ENCODE measurements around the gene PHLDA2.
"Not testable (repeated sequence)": the region's sequence is repeated elsewhere in the genome, so short reads cannot be mapped to it uniquely, and the experiment has no call there.

Gene PHLDA2

DNA sequence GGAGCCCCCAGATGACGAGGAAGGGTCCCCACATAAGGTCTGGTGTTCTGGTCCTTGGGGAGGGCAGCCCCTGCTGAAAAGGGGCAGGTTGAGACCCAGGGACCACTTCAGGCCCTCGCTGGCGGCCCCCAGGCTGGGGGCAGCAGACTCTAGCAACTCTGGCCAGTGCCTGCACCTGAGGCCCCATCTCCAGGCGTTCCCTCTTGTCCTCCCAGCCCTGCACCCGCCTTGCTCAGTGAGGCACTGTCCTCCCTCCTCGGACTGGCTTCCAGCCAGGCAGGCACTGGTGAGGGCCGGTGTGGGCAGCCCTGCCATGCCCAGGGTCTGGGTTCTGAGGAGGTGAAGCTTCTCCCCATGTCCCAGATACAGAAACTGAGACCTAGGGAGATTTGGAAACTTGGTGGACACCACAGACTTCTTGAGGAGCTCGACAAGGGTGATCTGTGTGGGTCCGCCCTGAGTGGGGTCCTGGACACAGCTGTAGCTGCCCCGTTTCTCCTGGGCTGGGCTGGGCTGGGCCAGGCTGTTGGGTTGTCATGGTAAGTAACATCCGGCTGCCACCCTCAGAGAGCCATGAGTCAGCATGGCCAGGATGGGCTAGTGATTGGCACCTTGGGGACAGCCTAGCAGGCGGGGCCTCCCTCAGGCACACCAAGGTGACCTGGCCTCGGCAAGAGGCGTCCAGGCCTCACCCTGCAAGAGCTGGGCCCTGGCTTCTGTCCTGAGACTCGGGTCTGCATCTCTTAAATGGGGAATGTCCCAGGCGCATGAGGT is 11.1 kb upstream of the PHLDA2 start:
- H3K36me3 ChIP-seq (ENCODE audit: insufficient read depth, low read length), result peaks cover 10% of the 10 kb centered on the region
- peaks cover 7% of the 10 kb centered on the region; the same call in 1 of the 2 replicates for H3K4me1 ChIP-seq (ENCODE audit: insufficient read depth, low read length)
- no peak overlapping the region for H3K9ac ChIP-seq (ENCODE audit: low read depth, low read length)
- peaks cover 13% of the 10 kb centered on the region; the same call in 1 of the 2 replicates for H3K9me3 ChIP-seq (ENCODE audit: control insufficient read depth, insufficient read depth, low read length)

DNA sequence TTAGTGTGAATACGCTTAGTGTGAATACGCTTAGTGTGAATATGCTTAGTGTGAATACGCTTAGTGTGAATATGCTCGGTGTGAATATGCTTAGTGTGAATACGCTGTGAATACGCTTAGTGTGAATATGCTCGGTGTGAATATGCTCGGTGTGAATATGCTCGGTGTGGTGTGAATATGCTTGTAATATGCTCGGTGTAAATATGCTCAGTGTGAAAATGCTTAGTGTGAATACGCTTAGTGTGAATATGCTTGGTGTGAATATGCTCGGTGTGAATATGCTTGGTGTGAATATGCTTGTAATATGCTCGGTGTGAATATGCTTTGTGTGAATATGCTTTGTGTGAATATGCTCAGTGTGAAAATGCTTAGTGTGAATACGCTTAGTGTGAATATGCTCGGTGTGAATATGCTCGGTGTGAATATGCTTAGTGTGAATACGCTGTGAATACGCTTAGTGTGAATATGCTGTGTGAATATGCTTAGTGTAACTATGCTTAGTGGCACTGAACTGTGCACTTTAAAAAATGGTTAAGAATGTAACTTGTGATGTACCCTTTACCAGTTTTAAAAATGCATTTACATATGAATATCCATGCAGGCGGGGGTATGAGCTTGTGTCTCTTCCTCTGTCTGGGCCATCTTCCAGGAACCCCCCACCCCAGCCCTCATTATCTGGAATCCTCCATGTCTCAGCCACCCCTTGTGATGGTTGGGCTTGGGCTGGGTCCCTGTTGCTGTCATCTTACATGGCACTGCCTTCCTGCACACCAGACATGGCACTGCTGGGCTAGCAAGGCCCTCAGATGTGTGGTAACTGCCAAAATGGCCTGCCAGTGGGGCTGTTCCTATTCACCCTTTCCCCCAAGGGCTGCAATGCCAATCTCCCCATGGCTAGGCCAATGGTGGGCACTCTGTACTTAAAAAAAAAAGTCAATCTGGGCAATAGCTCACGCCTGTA is 9.5 kb upstream of the PHLDA2 start:
- not testable (repeated sequence) for H3K36me3 ChIP-seq (ENCODE audit: insufficient read depth, low read length); H3K9ac ChIP-seq (ENCODE audit: low read depth, low read length); H3K4me1 ChIP-seq (ENCODE audit: insufficient read depth, low read length)
- peaks cover 13% of the 10 kb centered on the region; the same call in 1 of the 2 replicates for H3K9me3 ChIP-seq (ENCODE audit: control insufficient read depth, insufficient read depth, low read length)

DNA sequence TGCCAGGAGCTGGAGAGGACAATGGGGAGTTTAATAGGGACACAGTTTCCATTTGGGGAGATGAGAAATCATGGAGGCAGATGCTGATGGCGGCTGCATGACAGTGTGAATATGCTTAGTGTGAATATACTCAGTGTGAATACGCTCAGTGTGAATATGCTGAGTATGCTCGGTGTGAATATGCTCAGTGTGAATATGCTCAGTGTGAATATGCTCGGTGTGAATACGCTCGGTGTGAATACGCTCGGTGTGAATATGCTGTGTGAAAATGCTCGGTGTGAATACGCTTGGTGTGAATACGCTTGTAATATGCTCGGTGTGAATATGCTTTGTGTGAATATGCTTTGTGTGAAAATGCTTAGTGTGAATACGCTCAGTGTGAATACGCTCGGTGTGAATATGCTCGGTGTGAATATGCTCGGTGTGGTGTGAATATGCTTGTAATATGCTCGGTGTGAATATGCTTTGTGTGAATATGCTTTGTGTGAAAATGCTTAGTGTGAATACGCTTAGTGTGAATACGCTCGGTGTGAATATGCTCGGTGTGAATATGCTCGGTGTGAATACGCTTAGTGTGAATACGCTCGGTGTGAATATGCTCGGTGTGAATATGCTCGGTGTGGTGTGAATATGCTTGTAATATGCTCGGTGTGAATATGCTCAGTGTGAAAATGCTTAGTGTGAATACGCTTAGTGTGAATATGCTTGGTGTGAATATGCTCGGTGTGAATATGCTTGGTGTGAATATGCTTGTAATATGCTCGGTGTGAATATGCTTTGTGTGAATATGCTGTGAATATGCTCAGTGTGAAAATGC is 8.6 kb upstream of the PHLDA2 start:
- not testable (repeated sequence) for H3K4me1 ChIP-seq (ENCODE audit: insufficient read depth, low read length); H3K9ac ChIP-seq (ENCODE audit: low read depth, low read length); H3K36me3 ChIP-seq (ENCODE audit: insufficient read depth, low read length)
- H3K9me3 ChIP-seq (ENCODE audit: control insufficient read depth, insufficient read depth, low read length), result peaks cover 13% of the 10 kb centered on the region; the same call in 1 of the 2 replicates

DNA sequence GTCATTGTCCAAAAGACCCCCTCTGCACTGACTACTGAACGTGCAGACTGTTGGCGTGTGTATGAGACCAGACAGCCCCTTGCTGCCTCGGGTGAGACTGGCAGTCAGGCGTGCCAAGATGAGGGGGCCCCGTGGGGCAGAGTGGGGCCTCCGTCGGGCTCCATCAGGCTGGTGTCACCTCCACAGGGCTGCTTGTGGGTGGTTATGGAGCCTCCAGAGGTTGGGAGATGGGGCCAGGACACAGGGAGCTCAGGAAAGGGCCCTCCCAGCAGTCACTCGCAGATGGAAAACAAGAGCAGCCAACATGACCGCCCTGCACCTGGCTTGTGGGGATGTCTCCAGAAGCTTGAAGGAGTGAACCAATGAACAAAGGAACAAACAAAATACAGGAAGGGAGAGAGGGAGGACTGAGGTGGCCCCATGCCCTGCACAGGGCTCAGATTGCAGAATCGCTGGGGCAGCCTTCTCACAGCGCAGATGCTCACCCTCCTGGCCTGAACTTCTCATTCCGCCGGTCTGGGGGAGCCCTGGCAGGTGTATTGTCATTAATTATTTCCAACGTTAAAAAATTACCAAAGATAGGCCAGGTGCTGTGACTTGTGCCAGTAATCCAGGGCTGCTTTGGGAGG is 5.5 kb upstream of the PHLDA2 start:
- Histone ChIP-seq H3K9me3 (ENCODE audit: control insufficient read depth, insufficient read depth, low read length) (peaks cover 13% of the 10 kb centered on the region; the same call in 1 of the 2 replicates), H3K36me3 (ENCODE audit: insufficient read depth, low read length) (no peaks in the 10 kb centered on the region), H3K4me1 (ENCODE audit: insufficient read depth, low read length) (0 out of 2 replicates have a peak, but pooled peaks cover 2% of the 10 kb centered on the region), H3K9ac (ENCODE audit: low read depth, low read length) (no peak overlapping the region)

DNA sequence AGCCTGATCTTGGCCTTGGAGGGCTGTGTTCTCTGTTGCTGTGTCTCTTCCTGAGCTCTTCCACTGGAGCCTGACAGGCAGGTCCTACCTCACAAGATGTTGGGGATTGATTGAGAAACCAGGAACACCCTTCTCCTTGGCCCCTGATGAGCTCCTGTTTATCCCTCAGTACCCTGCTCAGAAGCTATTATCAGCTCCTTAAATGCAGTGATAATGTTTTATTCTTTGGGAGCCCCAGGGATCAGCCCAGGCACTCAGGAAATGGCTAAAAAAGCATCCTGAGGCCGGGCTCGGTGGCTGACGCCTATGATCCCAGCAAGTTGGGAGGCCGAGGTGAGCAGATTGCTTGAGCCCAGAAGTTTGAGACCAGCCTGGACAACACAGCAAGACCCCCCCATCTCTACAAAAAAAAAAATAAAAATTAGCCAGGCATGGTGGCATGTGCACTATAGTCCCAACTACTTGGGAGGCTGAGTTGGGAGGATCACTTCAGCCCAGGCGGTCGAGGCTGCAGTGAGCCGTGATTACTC is 4.9 kb upstream of the PHLDA2 start:
- H3K9me3 ChIP-seq (ENCODE audit: control insufficient read depth, insufficient read depth, low read length), result peaks cover 13% of the 10 kb centered on the region; the same call in 1 of the 2 replicates
- H3K4me1 ChIP-seq (ENCODE audit: insufficient read depth, low read length), result 0 out of 2 replicates have a peak, but pooled peaks cover 2% of the 10 kb centered on the region
- no peaks in the 10 kb centered on the region for H3K36me3 ChIP-seq (ENCODE audit: insufficient read depth, low read length)
- H3K9ac ChIP-seq (ENCODE audit: low read depth, low read length), result no peak overlapping the region

DNA sequence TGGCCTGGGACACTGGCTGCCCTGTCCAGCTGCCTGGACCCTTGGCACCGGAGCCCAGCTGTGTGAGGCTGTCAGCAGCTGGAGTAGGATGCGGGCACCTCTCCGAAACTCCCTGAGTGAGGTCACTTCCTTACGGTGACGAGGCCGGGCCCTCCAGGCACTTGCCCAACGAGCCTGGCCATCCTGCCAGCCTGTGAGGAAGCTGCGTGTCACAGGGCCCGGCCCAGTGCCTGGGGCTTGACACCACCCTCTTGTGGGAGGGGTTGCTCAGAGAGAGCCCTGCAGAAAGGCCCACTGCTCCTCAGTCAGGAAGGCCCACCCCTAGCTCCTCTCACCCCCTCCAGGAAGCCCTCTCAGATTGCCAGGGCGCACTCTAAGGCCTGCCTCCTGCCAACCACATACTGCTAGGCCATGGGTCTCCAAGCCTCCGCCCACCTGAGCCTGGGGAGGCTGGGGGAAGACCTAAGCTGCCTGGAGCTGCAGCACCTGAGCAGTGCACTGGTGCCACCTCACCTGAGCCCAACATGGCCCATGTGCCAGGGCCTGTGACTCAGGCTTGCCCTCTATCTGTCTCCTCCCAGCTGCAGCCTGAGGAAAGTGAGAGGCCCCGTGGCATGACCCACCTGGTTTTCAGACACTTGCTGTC is 4.3 kb upstream of the PHLDA2 start:
- H3K9me3 ChIP-seq (ENCODE audit: control insufficient read depth, insufficient read depth, low read length), result peaks cover 9% of the 10 kb centered on the region; the same call in 1 of the 2 replicates
- H3K4me1 ChIP-seq (ENCODE audit: insufficient read depth, low read length), result 0 out of 2 replicates have a peak, but pooled peaks cover 2% of the 10 kb centered on the region
- no peaks in the 10 kb centered on the region for H3K36me3 ChIP-seq (ENCODE audit: insufficient read depth, low read length)
- H3K9ac ChIP-seq (ENCODE audit: low read depth, low read length), result no peak overlapping the region

DNA sequence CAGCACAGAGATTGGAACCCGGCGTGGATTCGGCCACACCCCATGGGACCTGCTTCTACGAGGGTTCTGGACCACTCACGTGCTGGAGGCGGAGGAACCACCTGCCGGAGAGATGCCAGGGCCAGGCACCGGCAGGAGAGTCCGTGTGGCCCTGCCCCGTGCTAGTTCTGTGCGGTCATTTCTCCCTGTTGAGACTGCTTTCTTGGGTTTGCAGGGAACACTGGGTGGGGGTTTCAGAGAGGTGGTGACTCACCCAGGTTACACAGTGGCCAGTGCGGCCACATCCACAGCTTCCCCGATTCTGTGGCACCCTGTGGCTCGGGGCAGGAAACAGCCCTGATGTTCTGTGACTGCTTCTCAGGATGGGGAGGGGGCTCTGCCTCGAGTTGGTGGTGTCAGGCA is 3.6 kb upstream of the PHLDA2 start:
- Histone ChIP-seq H3K9me3 (ENCODE audit: control insufficient read depth, insufficient read depth, low read length) (peaks cover 3% of the 10 kb centered on the region; the same call in 1 of the 2 replicates), H3K36me3 (ENCODE audit: insufficient read depth, low read length) (no peaks in the 10 kb centered on the region), H3K4me1 (ENCODE audit: insufficient read depth, low read length) (0 out of 2 replicates have a peak, but pooled peaks cover 2% of the 10 kb centered on the region), H3K9ac (ENCODE audit: low read depth, low read length) (no peak overlapping the region)

DNA sequence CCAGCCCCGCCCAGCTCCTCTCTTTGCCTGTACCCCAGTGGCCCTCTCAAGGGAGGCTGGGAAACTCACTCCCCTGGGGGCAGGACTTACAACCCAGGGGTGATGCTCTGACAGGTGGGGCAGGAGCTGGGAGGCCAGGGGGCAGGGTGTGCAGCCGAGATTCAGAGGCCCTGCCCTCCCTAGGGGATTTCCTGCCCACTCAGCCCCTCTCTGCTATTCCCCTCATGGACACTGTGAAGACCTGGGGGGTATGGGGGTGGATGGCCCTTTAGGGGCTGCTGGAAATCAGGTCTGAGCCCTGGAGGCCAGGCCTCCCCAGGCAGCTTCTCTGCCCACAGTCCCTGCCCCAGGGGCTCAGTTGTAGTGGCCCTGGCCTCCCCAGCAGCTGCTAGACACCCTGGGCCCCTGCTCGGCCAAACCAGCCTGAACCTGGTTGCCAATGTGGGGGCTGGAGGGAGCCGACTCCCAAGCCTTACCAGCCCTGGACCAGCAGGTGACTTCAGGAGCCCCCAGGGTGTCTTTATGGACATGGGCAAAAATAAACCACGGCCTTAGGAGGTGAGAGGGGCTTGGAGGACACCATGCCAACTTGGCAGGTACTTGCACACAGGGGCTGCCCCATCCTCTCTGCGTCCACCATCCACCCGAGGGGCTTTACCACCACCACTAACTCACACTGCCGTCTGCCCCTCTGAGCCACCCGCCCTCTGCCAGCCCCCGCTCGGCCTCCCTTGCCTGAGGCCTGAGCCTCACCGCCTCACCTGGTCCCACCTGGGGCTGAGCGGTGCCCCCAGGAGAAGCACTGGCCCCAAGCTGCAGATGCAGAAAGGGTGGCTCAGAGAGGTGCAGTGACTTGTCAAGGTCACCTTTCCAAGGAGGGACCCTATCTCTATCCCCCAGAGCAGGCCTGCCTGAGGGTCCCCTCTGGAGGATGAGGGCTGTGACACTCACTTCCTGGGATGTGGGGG is 2.8 kb upstream of the PHLDA2 start:
- Histone ChIP-seq H3K9me3 (ENCODE audit: control insufficient read depth, insufficient read depth, low read length) (no peaks in the 10 kb centered on the region), H3K4me1 (ENCODE audit: insufficient read depth, low read length) (peaks cover 7% of the 10 kb centered on the region; the same call in 1 of the 2 replicates), H3K36me3 (ENCODE audit: insufficient read depth, low read length) (no peaks in the 10 kb centered on the region), H3K9ac (ENCODE audit: low read depth, low read length) (no peak overlapping the region)

DNA sequence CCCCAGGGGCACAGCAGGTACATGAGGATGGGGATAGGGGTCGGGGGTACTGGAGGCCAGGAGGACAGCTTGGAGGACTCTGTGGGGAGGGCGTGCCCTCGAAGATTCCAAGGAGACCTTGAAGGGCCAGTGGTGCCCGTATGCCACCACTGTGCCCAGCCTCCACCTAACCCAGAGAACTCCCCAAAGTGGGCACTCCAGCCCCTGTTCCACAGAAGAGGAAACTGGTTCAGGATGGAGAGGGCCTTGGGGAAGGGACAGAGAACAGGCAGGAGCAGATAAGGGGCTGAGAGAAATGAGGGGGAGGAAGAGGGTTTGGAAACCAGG is 2.2 kb upstream of the PHLDA2 start:
- H3K9me3 ChIP-seq (ENCODE audit: control insufficient read depth, insufficient read depth, low read length), result no peaks in the 10 kb centered on the region
- H3K36me3 ChIP-seq (ENCODE audit: insufficient read depth, low read length), result no peaks in the 10 kb centered on the region
- H3K9ac ChIP-seq (ENCODE audit: low read depth, low read length), result no peak overlapping the region
- H3K4me1 ChIP-seq (ENCODE audit: insufficient read depth, low read length), result peaks cover 12% of the 10 kb centered on the region; the same call in 1 of the 2 replicates

DNA sequence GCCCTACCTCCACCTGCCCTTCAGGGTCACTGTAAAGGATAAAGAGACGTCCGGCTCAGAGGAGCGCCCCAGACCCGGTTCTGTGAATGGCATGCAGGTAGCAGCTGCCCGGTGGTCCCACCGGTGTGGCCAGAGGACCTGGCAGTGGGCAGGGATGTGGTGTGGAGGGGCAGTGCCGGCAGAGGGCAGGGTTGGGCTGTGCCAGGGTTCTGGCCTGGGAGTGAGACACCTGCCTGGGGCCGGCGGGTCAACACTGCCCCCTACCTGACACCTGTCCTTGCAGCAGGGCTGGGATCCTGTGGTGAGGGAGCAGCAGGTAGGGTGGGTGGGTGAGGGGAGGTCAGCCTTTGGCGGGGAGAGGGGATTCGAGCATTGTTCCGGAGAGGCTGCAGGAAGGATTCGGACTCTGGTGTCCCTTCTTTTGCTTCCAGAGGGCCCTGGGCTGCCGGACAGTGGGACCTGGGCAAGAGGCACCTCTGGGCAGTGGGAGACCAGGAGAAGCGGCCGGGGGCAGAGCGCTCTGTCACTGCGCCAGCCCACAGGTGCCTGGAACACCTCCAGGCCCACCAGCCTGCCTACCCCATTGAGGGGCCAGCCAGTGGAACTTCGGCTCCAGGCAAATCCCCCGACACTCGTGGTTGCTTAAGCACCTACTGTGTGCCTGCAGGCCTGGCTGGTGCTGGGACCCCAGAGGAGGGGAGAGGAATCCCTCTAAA is 1.6 kb upstream of the PHLDA2 start:
- Histone ChIP-seq H3K4me1 (ENCODE audit: insufficient read depth, low read length) (peaks cover 12% of the 10 kb centered on the region; the same call in 1 of the 2 replicates), H3K9ac (ENCODE audit: low read depth, low read length) (peak overlapping the region; percentile 23; the same call in 1 of the 2 replicates)

DNA sequence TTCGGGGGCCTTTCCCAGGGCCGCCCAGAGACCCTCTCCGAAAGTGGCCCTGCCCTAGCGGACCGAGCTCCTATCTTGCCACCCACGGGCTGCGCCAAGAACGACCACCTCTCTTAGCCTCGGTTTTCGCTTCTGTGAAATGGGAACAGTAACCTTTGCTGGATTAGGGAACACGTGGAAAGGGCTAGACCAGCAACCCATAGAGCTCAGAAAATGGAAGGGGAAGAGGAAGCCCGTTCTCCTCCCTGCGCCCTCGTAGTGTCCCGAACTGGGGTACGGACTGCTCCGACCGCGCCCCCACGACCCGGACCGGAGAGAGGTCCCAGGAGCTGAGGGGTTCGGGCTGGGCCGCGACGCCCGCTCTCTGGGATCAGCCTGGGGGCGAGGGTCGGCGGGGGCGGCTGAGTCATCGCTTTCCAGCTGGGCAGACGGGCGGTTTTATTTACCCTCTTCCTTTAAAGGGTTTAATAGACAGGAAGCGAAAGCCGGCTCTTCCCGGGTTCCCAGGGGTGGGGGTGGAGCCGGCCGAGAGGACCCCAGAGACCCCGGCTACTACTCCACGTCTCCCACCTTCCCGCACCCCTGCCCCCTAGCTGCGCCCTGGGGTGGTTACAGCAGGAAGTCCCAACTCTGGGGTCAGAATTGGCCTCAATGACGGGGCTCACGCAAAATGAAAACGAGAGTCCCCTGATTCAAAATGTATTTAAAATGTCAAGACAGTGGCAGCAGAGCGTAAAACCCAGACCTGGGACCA is 907 bp upstream of the PHLDA2 start:
- Histone ChIP-seq H3K9ac (ENCODE audit: low read depth, low read length) (peak overlapping the region; percentile 23; the same call in 1 of the 2 replicates), H3K4me1 (ENCODE audit: insufficient read depth, low read length) (peaks cover 12% of the 10 kb centered on the region; the same call in 1 of the 2 replicates), H3K9me3 (ENCODE audit: control insufficient read depth, insufficient read depth, low read length) (no peaks in the 10 kb centered on the region), H3K36me3 (ENCODE audit: insufficient read depth, low read length) (no peaks in the 10 kb centered on the region)

More for the DNA sequence above, 1.6 kb upstream of the PHLDA2 start:
- H3K36me3 ChIP-seq (ENCODE audit: insufficient read depth, low read length), result no peaks in the 10 kb centered on the region
- no peaks in the 10 kb centered on the region for H3K9me3 ChIP-seq (ENCODE audit: control insufficient read depth, insufficient read depth, low read length)
